HCT116 (cell line): ENCODE data around the gene UXS1. TPM values are rescaled to one million over a fixed set of nuclear protein-coding genes. Genes with fewer than 3 reads are reported as not detected.

Source experiments
- ATAC-seq: fragments of 200-7000 bp; cut with Tn5 transposase; 2 replicates; pipeline ENCODE4 v1.9.1; 2020; ENCODE audit warnings: mild to moderate bottlenecking, moderate library complexity
- BruUV-seq: library from RNA; stranded (reverse); fragments of 400-500 nt; replicated peaks from 2 replicates; lab custom pipeline; 2021; lab: Mats Ljungman, UMichigan
- CTCF ChIA-PET: fragments of 300-600 bp; sonication (Branson Sonifier 250); formaldehyde crosslinking; loops from one replicate; lab custom pipeline; 2021; ENCODE audit warnings: antibody characterized with exemption; lab: Charles Lee
- POLR2A ChIA-PET: fragments of 300-600, 350-600 bp; sonication (Branson Sonifier 250); formaldehyde crosslinking; loops from one replicate; lab custom pipeline; 2021; ENCODE audit warnings: antibody characterized with exemption; lab: Charles Lee
- RAD21 ChIA-PET, 2 experiments: fragments of 300-600 bp; sonication (Branson Sonifier 250); formaldehyde crosslinking; loops; one replicate each; lab custom pipeline; 2023; ENCODE audit warnings: low total read pairs in 2 of 2; ENCODE audit not compliant: uncharacterized antibody in 2 of 2, unreplicated experiment in 2 of 2, low non-redundant PET in 1 of 2; lab: Charles Lee
- DNase-seq: peaks from one replicate; pipeline ENCODE4 v3.0.0-alpha.2; 2010; ENCODE audit warnings: low read depth, low spot score
- H2AFZ ChIP-seq: fragments of 200-600 bp; shearing (Covaris generic), sonication (generic); 2 replicates; pipeline ENCODE4 v1.6.1; 2017; ENCODE audit warnings: low read depth, mixed run types, mixed read lengths, antibody characterized with exemption, low read length; ENCODE audit not compliant: poor library complexity, severe bottlenecking
- H3K27ac ChIP-seq: 2 replicates; pipeline ENCODE4 v1.5.1; 2012; ENCODE audit warnings: low read depth, low read length
- H3K27me3 ChIP-seq: fragments of 200-600 bp; sonication (generic); 2 replicates; pipeline ENCODE4 v1.6.1; 2016; ENCODE audit warnings: mixed run types, low read length, mixed read lengths; ENCODE audit not compliant: insufficient read depth
- H3K36me3 ChIP-seq, 2 experiments: fragments of 200-500 bp in 1 of 2; fragments of 200-600 bp in 1 of 2; sonication (Bioruptor generic) in 1 of 2; sonication (generic) in 1 of 2; 2 replicates each; pipeline versions ENCODE4 v1.5.1 to v1.6.1; 2014 to 2016; ENCODE audit warnings: low read length in 2 of 2, inconsistent platforms in 1 of 2, mixed read lengths in 1 of 2, mixed run types in 1 of 2; ENCODE audit not compliant: insufficient read depth in 2 of 2, control insufficient read depth in 1 of 2
- H3K4me1 ChIP-seq, 2 experiments: fragments of 200-600 bp in 1 of 2; sonication (generic) in 1 of 2; 2 replicates each; pipeline versions ENCODE4 v1.5.1 to v1.6.1; 2012 to 2017; ENCODE audit warnings: low read length in 2 of 2, inconsistent platforms in 1 of 2, mild to moderate bottlenecking in 1 of 2, mixed read lengths in 1 of 2, mixed run types in 1 of 2, moderate library complexity in 1 of 2; ENCODE audit not compliant: insufficient read depth in 2 of 2, control insufficient read depth in 1 of 2
- H3K4me2 ChIP-seq: fragments of 200-600 bp; sonication (generic); 2 replicates; pipeline ENCODE4 v1.6.1; 2017; ENCODE audit warnings: mixed run types, low read length, mixed read lengths
- H3K4me3 ChIP-seq, 2 experiments: fragments of 200-600 bp in 1 of 2; sonication (generic) in 1 of 2; replicated peaks in 1 of 2; 2 replicates each; pipeline ENCODE4 v1.5.1; 2011 to 2016; ENCODE audit warnings: low read length in 2 of 2, control low read depth in 1 of 2, low read depth in 1 of 2, mild to moderate bottlenecking in 1 of 2, mixed read lengths in 1 of 2, mixed run types in 1 of 2
- H3K79me2 ChIP-seq: fragments of 200-600 bp; sonication (generic); 2 replicates; pipeline ENCODE4 v1.6.1; 2017; ENCODE audit warnings: mild to moderate bottlenecking, mixed run types, low read length, moderate library complexity, mixed read lengths; ENCODE audit not compliant: insufficient read depth
- H3K9ac ChIP-seq: fragments of 200-600 bp; sonication (generic); 2 replicates; pipeline ENCODE4 v1.6.1; 2016; ENCODE audit warnings: low read length, mixed read lengths
- H3K9me2 ChIP-seq: fragments of 200-600 bp; sonication (generic), shearing (Covaris generic); 2 replicates; pipeline ENCODE4 v1.6.1; 2017; ENCODE audit warnings: mixed run types, mild to moderate bottlenecking, moderate library complexity; ENCODE audit not compliant: insufficient read depth
- H3K9me3 ChIP-seq, 2 experiments: fragments of 200-500 bp in 1 of 2; fragments of 200-600 bp in 1 of 2; sonication (Bioruptor generic) in 1 of 2; sonication (generic) in 1 of 2; 2 replicates each; pipeline ENCODE4 v1.6.1; 2014 to 2017; ENCODE audit warnings: low read length in 2 of 2, mixed read lengths in 2 of 2, inconsistent platforms in 1 of 2, low read depth in 1 of 2, mild to moderate bottlenecking in 1 of 2, mixed run types in 1 of 2, moderate library complexity in 1 of 2; ENCODE audit not compliant: control insufficient read depth in 1 of 2, insufficient read depth in 1 of 2
- H4K20me1 ChIP-seq: fragments of 200-600 bp; sonication (generic), shearing (Covaris generic); 2 replicates; pipeline ENCODE4 v1.6.1; 2017; ENCODE audit warnings: mixed run types, mild to moderate bottlenecking, moderate library complexity; ENCODE audit not compliant: insufficient read depth
- CBX3 ChIP-seq: IDR thresholded peaks from 2 replicates; pipeline ENCODE4 v1.6.1; 2012; ENCODE audit warnings: low read depth
- CEBPB ChIP-seq: IDR thresholded peaks from 2 replicates; pipeline ENCODE4 v1.6.1; 2012; ENCODE audit warnings: low read depth
- CTCF ChIP-seq, 3 experiments: fragments of 200-600 bp in 1 of 3; sonication (generic) in 1 of 3; IDR thresholded peaks in 2 of 3; conservative IDR thresholded peaks in 1 of 3; 2 replicates each; pipeline ENCODE4 v1.5.1; 2012 to 2017; ENCODE audit warnings: low read depth in 2 of 3, low read length in 2 of 3, antibody characterized with exemption in 1 of 3, borderline replicate concordance in 1 of 3, control low read depth in 1 of 3, mild to moderate bottlenecking in 1 of 3, mixed read lengths in 1 of 3, mixed run types in 1 of 3, moderate library complexity in 1 of 3; ENCODE audit not compliant: insufficient read depth in 1 of 3
- EGR1 ChIP-seq: IDR thresholded peaks from 2 replicates; pipeline ENCODE4 v1.6.1; 2012; ENCODE audit warnings: low read depth
- ELF1 ChIP-seq: IDR thresholded peaks from 2 replicates; pipeline ENCODE4 v1.6.1; 2012; ENCODE audit warnings: low read depth, borderline replicate concordance
- EZH2 ChIP-seq: fragments of 200-600 bp; sonication (generic); IDR thresholded peaks from 2 replicates; pipeline ENCODE4 v1.6.1; 2017; ENCODE audit warnings: antibody characterized with exemption, mixed run types
- EZH2phosphoT487 ChIP-seq: fragments of 200-600 bp; IDR thresholded peaks from 2 replicates; pipeline ENCODE4 v1.6.1; 2018; ENCODE audit warnings: antibody characterized with exemption, borderline replicate concordance
- MAX ChIP-seq: IDR thresholded peaks from 2 replicates; pipeline ENCODE4 v1.6.1; 2012
- POLR2A ChIP-seq: IDR thresholded peaks from 2 replicates; pipeline ENCODE4 v1.7.0; 2011; ENCODE audit warnings: borderline replicate concordance; ENCODE audit not compliant: insufficient read depth, insufficient read length; ENCODE audit errors: extremely low read depth
- POLR2AphosphoS5 ChIP-seq: IDR thresholded peaks from 2 replicates; pipeline ENCODE4 v1.6.1; 2011; ENCODE audit warnings: mild to moderate bottlenecking, low read depth, low read length, moderate library complexity
- RAD21 ChIP-seq: IDR thresholded peaks from 2 replicates; pipeline ENCODE4 v1.6.1; 2012; ENCODE audit warnings: low read depth, mild to moderate bottlenecking
- REST ChIP-seq: IDR thresholded peaks from 2 replicates; pipeline ENCODE4 v1.6.1; 2012; ENCODE audit warnings: low read depth
- SP1 ChIP-seq: IDR thresholded peaks from 2 replicates; pipeline ENCODE4 v1.6.1; 2012; ENCODE audit warnings: low read depth
- SRF ChIP-seq: IDR thresholded peaks from 2 replicates; pipeline ENCODE4 v1.6.1; 2012; ENCODE audit warnings: low read depth
- TCF7L2 ChIP-seq: IDR thresholded peaks from 2 replicates; pipeline ENCODE4 v1.7.0; 2011; ENCODE audit warnings: borderline replicate concordance, inconsistent platforms; ENCODE audit not compliant: insufficient read depth, insufficient read length; ENCODE audit errors: extremely low read depth
- YY1 ChIP-seq: IDR thresholded peaks from 2 replicates; pipeline ENCODE4 v1.6.1; 2011; ENCODE audit warnings: low read length, low read depth, moderate library complexity, mild to moderate bottlenecking; ENCODE audit not compliant: insufficient replicate concordance; ENCODE audit errors: extremely low read depth
- ZFX ChIP-seq: fragments of 450-650 bp; IDR thresholded peaks from 2 replicates; pipeline ENCODE4 v1.6.1; 2017
- intact Hi-C: fragments of 100-400 bp; cut with micrococcal nuclease; formaldehyde crosslinking; loops from 2 replicates; pipeline ENCODE4 v1.10.0; 2022
- total RNA-seq: library from RNA; stranded (reverse); gene quantifications from one replicate; pipeline ENCODE4 v1.2.1, GENCODE V29; 2021; ENCODE audit not compliant: unreplicated experiment
- TF ChIP-seq, protein P1 (sequence below): IDR thresholded peaks from 2 replicates; pipeline ENCODE4 v1.6.1; 2011; ENCODE audit warnings: mild to moderate bottlenecking, low read length, moderate library complexity; ENCODE audit not compliant: insufficient replicate concordance; ENCODE audit errors: extremely low read depth

Gene UXS1
- total RNA-seq, 1 experiment from 2014 or later: 45.7 TPM

DNA sequence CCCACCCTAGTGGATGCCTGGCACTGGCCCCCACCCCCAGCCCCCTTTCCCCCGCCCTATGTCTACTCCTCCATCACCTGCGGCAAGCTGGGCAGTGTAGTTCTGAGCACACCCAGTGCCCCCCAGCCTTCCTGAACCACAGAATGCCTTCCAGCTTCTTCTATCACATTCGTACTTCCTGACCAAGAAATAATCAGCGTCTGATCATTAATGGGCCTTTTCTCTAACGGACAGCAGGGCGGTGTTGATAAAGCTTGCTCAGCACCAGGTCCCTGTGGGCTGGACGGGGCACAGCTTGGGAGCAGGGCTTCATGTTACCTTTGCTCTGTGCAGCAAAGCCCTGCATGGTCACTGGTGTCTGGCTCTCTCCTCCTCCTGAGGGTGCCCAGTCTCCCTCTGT, 15.4 kb downstream of the UXS1 start:
- H4K20me1 ChIP-seq: no peaks in the 10 kb centered on the region
- TF ChIP-seq CEBPB (no peak), EZH2phosphoT487 (no peak), EZH2 (no peak), POLR2AphosphoS5 (no peak), ELF1 (no peak), POLR2A (no peak), EGR1 (no peak), RAD21 (no peak), ZFX (no peak), YY1 (no peak), SP1 (no peak), REST (no peak), MAX (no peak), CBX3 (no peak), SRF (no peak), CTCF (IDR thresholded peaks at IDR 0.05 in 2 of 3, conservative IDR thresholded peaks at IDR 0.05 in 1 of 3; ENCODE audit: borderline replicate concordance in 1 of 3, insufficient read depth in 1 of 3, low read depth in 2 of 3, low read length in 2 of 3) (no peak), TCF7L2 (no peak)
- TF ChIP-seq, protein P1, sequence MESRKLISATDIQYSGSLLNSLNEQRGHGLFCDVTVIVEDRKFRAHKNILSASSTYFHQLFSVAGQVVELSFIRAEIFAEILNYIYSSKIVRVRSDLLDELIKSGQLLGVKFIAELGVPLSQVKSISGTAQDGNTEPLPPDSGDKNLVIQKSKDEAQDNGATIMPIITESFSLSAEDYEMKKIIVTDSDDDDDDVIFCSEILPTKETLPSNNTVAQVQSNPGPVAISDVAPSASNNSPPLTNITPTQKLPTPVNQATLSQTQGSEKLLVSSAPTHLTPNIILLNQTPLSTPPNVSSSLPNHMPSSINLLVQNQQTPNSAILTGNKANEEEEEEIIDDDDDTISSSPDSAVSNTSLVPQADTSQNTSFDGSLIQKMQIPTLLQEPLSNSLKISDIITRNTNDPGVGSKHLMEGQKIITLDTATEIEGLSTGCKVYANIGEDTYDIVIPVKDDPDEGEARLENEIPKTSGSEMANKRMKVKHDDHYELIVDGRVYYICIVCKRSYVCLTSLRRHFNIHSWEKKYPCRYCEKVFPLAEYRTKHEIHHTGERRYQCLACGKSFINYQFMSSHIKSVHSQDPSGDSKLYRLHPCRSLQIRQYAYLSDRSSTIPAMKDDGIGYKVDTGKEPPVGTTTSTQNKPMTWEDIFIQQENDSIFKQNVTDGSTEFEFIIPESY: no peak
- TF ChIP-seq, all 23 proteins: peak for 0
- Histone ChIP-seq H3K4me2 (no peak overlapping the region), H3K9me3 (no peaks in the 10 kb centered on the region), H3K9ac (no peak overlapping the region), H3K27ac (no peak overlapping the region), H3K4me1 (no peaks in the 10 kb centered on the region), H3K27me3 (no peaks in the 10 kb centered on the region), H3K79me2 (peaks cover 76% of the 10 kb centered on the region), H2AFZ (no peak overlapping the region), H3K4me3 (no peak overlapping the region), H3K9me2 (no peaks in the 10 kb centered on the region), H3K36me3 (no peaks in the 10 kb centered on the region)
- no TSS peak for BruUV-seq
- ChIA-PET POLR2A (no interaction called here), CTCF (no interaction called here), RAD21 (no interaction called here)
- DNase-seq (no peak), ATAC-seq (no peak)
- intact Hi-C loops: no loop called here
